Immature natural killer cell (primary cell): ENCODE measurements around the gene ARHGEF16. TPM values are rescaled to one million over a fixed set of nuclear protein-coding genes. Genes with fewer than 3 reads are reported as not detected.

ENCODE experiments used
- DNase-seq, 3 donors: peaks; one replicate each; pipeline ENCODE4 v3.0.0; 2022; ENCODE audit warnings: mixed read lengths in 1 of 3
- H3K27ac Mint-ChIP-seq, 6 donors: one replicate each; pipeline ENCODE4 v1.8.0; 2020; ENCODE audit warnings: mixed read lengths in 6 of 6, mild to moderate bottlenecking in 5 of 6, inconsistent platforms in 4 of 6, moderate library complexity in 3 of 6
- H3K27me3 Mint-ChIP-seq, 3 donors: one replicate each; pipeline ENCODE4 v1.8.0; 2020 to 2021; ENCODE audit warnings: low read depth in 3 of 3, mild to moderate bottlenecking in 3 of 3, mixed read lengths in 3 of 3, moderate library complexity in 3 of 3, inconsistent platforms in 1 of 3
- H3K36me3 Mint-ChIP-seq, 3 donors: one replicate each; pipeline ENCODE4 v1.8.0; 2020; ENCODE audit warnings: mixed read lengths in 3 of 3, inconsistent platforms in 2 of 3, mild to moderate bottlenecking in 2 of 3
- H3K4me1 Mint-ChIP-seq, 2 donors: one replicate each; pipeline ENCODE4 v1.8.0; 2020; ENCODE audit warnings: inconsistent platforms in 2 of 2, mild to moderate bottlenecking in 2 of 2, mixed read lengths in 2 of 2, moderate library complexity in 1 of 2
- H3K4me3 Mint-ChIP-seq, 5 donors: one replicate each; pipeline ENCODE4 v1.8.0; 2020; ENCODE audit warnings: mild to moderate bottlenecking in 5 of 5, mixed read lengths in 5 of 5, inconsistent platforms in 3 of 5, moderate library complexity in 3 of 5
- H3K9me3 Mint-ChIP-seq, 6 donors: one replicate each; pipeline ENCODE4 v1.8.0; 2020; ENCODE audit warnings: mild to moderate bottlenecking in 6 of 6, mixed read lengths in 6 of 6, inconsistent platforms in 4 of 6, moderate library complexity in 3 of 6
- polyA plus RNA-seq, 3 donors: library from polyadenylated mRNA; unstranded; fragments of 300-500 nt; fragmentation: Illumina TruSeq; gene quantifications; one replicate each; pipeline ENCODE4 v1.2.3, GENCODE V29; 2021

ARHGEF16 gene
- polyA plus RNA-seq, 3 donors from 2014 or later: not detected

DNA sequence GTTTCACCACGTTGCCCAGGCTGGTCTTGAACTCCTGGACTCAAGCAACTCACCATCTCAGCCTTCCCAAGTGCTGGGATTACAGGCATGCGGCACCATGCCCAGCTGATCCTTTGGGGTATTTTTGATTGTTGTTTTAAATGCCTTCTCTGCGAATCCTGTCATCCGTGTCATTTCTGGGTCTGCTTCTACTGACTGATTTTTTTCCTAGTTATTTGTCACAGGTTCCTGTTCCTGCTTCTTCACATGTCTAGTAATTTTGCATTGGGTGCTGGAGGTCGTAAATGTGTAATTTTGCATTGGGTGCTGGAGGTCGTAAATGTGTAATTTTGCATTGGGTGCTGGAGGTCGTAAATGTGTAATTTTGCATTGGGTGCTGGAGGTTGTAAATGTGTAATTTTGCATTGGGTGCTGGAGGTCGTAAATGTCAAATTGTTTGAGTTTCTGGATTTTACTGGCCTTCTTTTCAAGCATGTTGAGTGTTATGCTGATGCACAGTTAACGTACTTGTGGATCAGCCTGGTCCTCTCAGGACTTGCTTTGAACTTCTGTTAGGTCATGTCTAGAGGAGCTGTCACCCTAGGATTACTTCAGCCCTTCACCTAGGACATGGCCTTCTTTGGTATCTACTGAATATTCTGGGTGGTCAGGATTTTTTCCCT lies 4.1 kb upstream of the ARHGEF16 start:
- H3K27me3 Mint-ChIP-seq: peaks cover 1 to 6% (median 3%) of the 10 kb centered on the region in 3 donors
- H3K4me1 Mint-ChIP-seq: peaks cover 0 to 8% of the 10 kb centered on the region in 2 donors
- H3K27ac Mint-ChIP-seq: no peak overlapping the region
- H3K4me3 Mint-ChIP-seq: no peak overlapping the region
- H3K36me3 Mint-ChIP-seq: no peaks in the 10 kb centered on the region
- no peak for DNase-seq
- H3K9me3 Mint-ChIP-seq: peaks cover 0 to 6% (median 3%) of the 10 kb centered on the region in 6 donors

DNA sequence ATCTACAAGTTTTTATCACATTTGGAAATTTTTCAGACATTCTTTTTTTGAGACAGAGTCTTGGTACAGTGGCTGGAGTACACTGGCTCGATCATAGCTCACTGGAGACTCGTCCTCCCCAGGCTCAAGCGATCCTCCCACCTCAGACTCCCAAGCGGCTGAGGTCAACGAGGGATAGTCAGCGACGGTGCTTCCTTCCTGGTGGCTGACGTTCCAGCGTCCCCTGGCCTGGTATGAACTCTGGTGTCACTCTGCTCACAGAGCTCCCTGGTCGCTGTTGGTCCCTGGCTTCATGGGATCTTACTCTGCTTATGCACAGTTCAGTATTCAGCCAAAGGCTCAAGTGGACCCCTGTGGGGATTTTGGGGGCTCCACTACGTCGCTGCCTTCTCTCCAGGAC lies 3.5 kb upstream of the ARHGEF16 start:
- H3K27ac Mint-ChIP-seq: no peak overlapping the region
- H3K9me3 Mint-ChIP-seq: peaks cover 0 to 6% (median 3%) of the 10 kb centered on the region in 6 donors
- H3K4me1 Mint-ChIP-seq: peaks cover 0 to 11% of the 10 kb centered on the region in 2 donors
- H3K36me3 Mint-ChIP-seq: no peaks in the 10 kb centered on the region
- no peak overlapping the region for H3K4me3 Mint-ChIP-seq
- peaks cover 1 to 6% (median 3%) of the 10 kb centered on the region in 3 donors for H3K27me3 Mint-ChIP-seq
- DNase-seq: no peak

DNA sequence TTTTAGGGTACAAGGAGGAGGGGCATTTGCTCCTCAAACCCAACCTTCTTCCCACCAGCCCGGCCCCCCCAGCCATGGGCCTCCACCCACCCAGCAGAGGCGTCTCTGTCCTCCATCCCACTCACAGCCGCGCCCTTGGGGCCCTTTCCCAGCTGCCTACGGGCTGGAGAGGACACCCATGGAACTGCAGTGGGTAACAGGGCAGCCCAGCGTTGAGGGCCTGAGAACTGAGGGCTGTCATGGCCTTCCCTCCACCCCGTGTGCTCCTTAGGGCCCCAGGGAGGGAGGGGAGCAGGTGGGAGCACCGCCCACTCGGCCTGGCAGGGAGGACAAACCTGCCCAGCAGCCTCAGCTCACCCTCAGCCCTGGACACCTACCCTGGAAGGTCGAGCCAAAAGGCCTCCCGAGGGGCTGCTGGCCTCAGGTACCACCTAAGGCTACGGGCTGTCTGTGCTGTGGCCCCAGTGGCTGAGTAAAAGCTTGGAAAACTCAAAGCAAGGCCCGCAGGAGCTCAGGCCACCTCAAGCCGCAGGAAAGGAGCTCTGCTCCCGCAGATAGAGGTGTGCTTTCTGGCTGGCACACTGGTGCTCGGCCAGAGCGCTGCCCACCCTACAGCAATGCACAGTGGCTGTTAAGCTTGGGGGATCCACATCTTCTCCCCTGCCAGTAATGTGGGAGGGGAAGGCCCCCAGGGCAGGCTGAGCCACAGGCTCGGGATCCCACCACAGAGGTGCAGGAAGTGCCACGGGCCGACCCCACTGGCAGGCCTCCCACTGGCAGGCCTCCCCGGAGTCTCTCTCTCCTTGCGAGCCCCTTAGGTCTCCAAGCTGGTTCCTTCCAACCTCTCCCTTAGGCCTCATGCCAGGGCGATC lies 2.2 kb upstream of the ARHGEF16 start:
- no peak for DNase-seq
- Mint-ChIP-seq H3K4me1 (peaks cover 0 to 11% of the 10 kb centered on the region in 2 donors), H3K9me3 (peaks cover 0 to 3% (median under 1%) of the 10 kb centered on the region in 6 donors), H3K27ac (no peak overlapping the region), H3K4me3 (no peak overlapping the region), H3K27me3 (peaks cover 1 to 6% (median 3%) of the 10 kb centered on the region in 3 donors), H3K36me3 (no peaks in the 10 kb centered on the region)

DNA sequence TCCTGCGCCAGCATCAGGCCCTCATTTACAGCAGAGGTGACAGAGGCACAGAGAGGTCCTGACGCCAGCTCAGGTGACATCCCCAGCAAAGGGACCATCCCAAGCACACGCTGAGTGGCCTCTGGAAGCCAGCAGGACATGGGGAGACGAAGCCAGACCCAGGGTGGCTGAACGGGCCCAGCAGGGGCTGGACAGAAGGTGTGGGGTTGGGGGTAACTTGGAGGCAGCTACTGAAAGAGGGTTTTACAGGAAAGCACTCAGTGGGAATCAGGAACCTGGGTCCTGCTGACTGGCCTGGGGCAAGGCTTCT lies 1.6 kb upstream of the ARHGEF16 start:
- peaks cover 0 to 3% (median under 1%) of the 10 kb centered on the region in 6 donors for H3K9me3 Mint-ChIP-seq
- DNase-seq: no peak
- peaks cover 1 to 6% (median 3%) of the 10 kb centered on the region in 3 donors for H3K27me3 Mint-ChIP-seq
- peaks cover 0 to 11% of the 10 kb centered on the region in 2 donors for H3K4me1 Mint-ChIP-seq
- no peak overlapping the region for H3K27ac Mint-ChIP-seq
- H3K36me3 Mint-ChIP-seq: no peaks in the 10 kb centered on the region
- H3K4me3 Mint-ChIP-seq: no peak overlapping the region

DNA sequence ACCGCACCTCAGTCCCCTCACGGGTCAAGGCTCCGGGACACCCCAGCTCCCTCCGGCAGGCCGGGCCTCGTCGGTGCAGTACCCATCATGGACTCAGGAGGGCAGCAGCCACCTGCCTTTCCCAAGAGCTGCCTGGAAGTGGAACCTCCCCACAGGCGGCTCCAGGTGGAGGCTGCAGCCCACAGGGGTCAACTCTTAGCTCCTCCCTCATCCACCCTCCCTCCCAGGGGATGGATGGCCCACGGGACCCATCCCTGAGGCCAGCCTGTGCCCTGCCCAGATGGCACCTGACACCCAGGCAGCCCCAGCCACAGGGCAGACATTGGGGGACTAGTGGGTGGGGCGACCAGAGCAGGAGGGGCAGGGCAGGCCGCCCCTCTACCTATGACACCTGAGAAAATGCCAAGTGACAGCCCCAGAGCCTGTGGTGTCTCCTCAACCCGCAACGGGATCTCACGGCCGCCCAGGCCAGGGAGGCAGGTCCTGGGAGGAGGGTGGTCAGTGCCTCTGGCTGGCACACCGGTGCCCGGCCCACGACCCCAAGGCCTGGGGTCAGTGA lies 1.2 kb upstream of the ARHGEF16 start:
- peak; percentile 50 to 55 (median 54) for DNase-seq
- Mint-ChIP-seq H3K4me1 (peaks cover 0 to 11% of the 10 kb centered on the region in 2 donors), H3K9me3 (no peaks in the 10 kb centered on the region), H3K4me3 (peak overlapping the region; percentile 32 to 71 (median 45)), H3K36me3 (no peaks in the 10 kb centered on the region), H3K27ac (no peak overlapping the region), H3K27me3 (peaks cover 1 to 4% (median 3%) of the 10 kb centered on the region in 3 donors)

DNA sequence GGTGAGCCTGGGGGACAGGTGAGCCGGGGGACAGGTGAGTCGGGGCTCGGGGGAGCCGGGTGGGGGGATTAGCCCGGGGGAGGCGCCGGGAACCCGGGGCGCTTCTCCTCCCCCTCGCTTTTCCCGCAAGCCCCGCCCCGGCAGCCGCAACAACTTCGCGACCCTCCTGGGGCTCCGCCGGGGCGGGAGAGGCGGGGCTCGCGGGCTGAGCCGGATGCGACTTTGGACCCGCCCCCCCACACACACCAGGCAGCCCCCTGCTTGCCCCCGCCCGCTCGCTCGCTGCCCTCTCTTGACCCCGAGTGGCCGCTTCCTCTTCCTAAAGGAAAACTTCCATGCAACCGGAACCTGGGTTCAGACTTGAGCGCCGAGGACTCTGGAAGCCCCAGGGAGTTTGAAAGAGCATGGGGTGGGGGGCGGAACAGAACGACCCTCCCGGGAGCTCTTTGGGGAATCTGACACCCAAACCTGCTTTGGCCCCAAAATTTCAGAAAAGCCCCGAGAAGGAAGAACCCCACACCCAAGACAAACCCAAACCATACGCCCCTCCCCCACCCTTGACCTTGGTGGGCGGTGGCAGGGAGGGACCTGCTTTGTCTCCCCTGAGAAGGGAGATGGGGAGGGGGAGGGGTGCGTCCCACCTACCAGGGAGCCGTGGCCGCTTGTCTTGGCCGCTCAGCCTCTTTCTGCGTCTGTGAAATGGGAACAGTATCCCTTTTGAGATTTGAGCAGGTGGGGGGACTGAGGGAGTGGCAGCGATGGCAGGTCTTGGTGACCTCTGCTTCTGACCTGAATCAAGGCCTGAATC lies 550 bp downstream of the ARHGEF16 start:
- DNase-seq: no peak
- Mint-ChIP-seq H3K27me3 (peaks cover 1 to 4% (median 3%) of the 10 kb centered on the region in 3 donors), H3K9me3 (no peaks in the 10 kb centered on the region), H3K4me3 (peak overlapping the region; percentile 21 to 74 (median 53)), H3K27ac (no peak overlapping the region), H3K4me1 (peaks cover 0 to 11% of the 10 kb centered on the region in 2 donors), H3K36me3 (no peaks in the 10 kb centered on the region)

DNA sequence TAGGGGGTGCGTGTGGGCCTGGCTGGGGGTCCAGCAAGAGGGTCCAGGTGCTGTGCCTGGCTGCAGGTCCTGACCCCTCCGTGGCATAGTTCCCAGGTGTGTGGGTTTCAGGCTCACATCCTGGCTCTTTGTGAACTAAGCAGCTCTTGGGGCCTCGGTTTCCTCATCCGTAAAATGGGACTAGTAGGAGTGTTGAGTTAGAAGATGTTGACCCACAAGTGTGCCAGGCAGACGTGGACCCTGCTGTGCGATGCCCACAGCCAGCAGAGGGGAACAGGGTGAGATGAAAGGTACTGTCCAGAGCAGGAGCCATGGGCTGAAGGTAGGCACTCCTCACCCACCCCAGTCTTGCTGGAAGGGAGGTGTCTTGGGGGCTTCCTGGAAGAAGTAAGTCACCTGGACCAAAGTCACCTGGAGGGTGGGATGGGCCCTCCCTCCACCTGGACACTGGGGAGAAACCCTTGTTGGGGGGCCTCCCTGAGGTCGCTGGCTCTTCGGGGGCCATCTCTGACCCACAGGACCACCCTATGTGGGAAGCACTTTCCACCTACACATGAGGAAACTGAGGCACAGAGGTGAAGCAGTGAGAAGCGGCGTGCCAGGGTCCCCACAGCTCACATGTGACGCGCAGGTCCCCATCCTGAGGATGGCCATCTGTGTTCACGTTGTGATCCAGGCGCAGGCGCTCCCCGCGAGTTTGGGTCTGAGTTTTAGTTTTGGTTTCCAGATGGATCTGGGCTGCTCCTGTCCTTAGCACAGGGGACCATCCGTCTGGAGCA lies 1.4 kb downstream of the ARHGEF16 start:
- no peak for DNase-seq
- Mint-ChIP-seq H3K9me3 (no peaks in the 10 kb centered on the region), H3K4me1 (peaks cover 0 to 11% of the 10 kb centered on the region in 2 donors), H3K27me3 (peaks cover 0 to 4% (median 0%) of the 10 kb centered on the region in 3 donors), H3K36me3 (no peaks in the 10 kb centered on the region), H3K27ac (no peak overlapping the region), H3K4me3 (peak overlapping the region in 3 of 5 donors; percentile 21 to 58 (median 23))

DNA sequence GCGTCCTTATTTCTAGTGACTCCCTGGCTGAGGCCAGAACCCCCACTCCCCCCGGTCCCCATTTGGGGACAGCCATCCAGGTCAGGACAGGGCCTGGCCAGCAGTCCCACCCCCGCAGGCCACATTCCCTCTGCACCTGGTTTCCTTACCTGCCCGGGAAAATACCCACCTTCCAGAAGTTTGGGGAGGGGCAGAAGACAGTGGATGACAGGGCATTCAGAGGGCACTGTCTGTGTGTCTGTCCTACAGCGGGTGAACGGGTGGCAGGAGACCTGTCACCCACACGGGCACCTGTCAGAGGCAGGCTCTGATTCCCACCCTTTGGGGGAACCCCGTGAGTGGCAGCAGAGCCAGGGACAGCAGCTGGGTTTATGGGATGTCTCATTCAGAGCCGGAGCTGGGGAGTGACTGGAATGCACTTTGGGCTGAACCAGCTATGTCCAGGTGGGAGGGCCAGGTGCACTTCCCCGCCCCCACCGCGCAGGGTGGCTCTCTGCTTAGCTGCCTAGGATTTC lies 2.0 kb downstream of the ARHGEF16 start:
- Mint-ChIP-seq H3K4me3 (no peak overlapping the region), H3K36me3 (no peaks in the 10 kb centered on the region), H3K9me3 (no peaks in the 10 kb centered on the region), H3K4me1 (peaks cover 0 to 11% of the 10 kb centered on the region in 2 donors), H3K27me3 (peaks cover 0 to 2% (median 0%) of the 10 kb centered on the region in 3 donors), H3K27ac (no peak overlapping the region)
- no peak for DNase-seq

DNA sequence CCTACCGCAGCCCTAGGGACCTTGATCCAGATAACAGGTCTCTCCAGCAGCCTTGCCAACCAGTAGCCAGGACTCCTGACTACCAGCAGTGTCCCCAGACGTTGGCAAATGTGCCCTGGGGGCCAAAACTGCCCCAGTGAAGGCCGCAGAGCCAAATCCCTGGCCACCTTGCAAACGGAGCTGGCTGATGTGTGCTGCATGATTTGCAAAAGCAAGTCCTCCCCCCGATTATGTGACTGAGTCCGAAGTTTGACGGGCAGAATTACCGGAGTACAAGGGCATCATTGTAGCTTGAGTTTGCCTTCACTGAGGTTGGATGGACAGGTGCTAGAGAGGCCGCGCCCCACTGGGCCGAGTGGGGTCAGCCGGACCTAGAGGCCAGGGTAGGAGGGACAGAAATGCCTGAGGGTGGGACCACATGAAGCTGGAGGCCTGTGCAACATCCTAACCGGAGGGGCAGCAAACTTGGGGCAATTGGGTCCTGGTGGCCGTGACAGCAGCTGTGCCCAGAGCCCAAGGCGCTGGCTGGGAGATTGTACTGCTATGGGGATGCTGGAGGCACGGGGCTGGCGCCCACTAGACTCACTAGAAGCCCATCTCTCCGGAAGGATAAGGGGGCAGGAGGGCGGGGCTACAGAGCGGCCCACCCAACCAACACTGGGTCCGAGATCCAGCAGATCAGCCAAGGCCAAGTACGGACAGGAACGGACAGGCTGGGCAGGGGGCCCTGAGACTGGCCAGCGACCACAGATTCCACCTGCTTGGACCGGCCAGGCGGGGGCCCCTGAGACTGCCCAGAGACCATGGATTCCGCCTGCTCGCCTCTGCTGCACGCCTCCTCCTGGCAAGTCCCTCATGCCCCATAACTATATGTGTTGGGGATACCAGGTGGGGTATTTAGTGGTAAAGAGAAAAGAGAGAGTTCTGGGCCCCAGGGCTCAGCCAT lies 2.8 kb downstream of the ARHGEF16 start:
- no peak for DNase-seq
- Mint-ChIP-seq H3K4me1 (peaks cover 0 to 11% of the 10 kb centered on the region in 2 donors), H3K27me3 (peaks cover 0 to 2% (median 0%) of the 10 kb centered on the region in 3 donors), H3K4me3 (peak overlapping the region in 1 of 5 donors; percentile 10), H3K36me3 (no peaks in the 10 kb centered on the region), H3K9me3 (no peaks in the 10 kb centered on the region), H3K27ac (no peak overlapping the region)

DNA sequence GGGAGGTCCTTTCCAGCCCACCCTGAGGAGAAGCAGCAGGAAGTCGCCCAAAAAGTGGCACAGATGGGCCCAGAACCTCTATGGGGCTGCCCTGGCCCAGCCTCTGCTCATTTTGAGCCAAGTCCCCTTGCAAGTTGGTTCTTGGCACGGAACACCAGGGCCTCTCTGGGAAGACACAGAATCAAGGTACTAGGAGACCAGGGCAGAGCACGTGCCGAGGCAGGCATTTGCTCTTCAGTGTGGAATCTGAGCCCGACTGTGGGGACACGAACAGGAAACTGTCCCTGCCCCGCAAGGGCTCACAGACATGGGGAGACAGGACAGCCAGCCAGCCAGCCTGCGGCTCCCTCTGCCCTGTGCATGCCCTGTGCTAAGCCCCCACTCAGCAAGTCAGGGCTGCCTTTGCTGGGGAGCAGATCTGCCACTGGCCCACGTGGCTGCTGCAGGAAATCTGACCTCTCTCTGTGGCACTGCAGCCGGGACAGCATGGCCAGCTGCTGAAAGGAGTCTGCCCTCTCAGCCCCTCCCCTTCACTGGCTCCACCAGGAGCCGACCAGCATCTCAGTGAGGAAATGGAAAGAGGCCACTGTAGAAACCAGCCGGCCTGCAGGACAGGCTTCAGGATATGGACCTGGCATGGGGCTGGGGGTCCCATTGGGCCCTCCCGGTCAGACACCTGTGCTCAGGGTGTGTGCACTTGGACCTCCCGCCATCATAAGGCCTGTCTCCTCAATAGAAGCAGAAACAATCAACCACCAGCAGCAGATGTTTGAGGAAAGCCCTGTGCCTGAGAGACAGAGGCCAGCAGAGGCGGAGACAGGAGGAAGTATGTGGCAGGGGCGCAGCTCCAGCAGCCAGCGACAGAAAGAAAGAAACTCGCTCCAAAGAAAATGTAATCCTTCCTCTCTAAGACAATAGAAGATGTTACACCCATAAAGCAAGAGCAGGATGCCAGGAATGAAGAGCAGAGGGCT lies 3.7 kb downstream of the ARHGEF16 start:
- no peak for DNase-seq
- Mint-ChIP-seq H3K27ac (no peak overlapping the region), H3K4me3 (no peak overlapping the region), H3K27me3 (peaks cover 0 to 2% (median 0%) of the 10 kb centered on the region in 3 donors), H3K36me3 (no peaks in the 10 kb centered on the region), H3K4me1 (peaks cover 0 to 10% of the 10 kb centered on the region in 2 donors), H3K9me3 (no peaks in the 10 kb centered on the region)
